Hepatic stellate cell (primary cell): ENCODE results near the gene MAP7D3.
A peak's percentile ranks its signal among the peaks of the same experiment; 100 is the strongest.
"Not testable (repeated sequence)": the region's sequence is repeated elsewhere in the genome, so short reads cannot be mapped to it uniquely, and the experiment has no call there.

Experiments
- DNase-seq: peaks from one replicate; pipeline ENCODE4 v3.0.0; 2011; ENCODE audit warnings: low spot score

The MAP7D3 gene

GRCh38 chrX:136251041-136251991 is at the start of gene MAP7D3:
Gene MAP7D3, minus strand, starts transcription at chrX:136251400. Its CDS starts 42 bp downstream, at chrX:136251358.
- DNase-seq, result peak; percentile 71

- not testable (repeated sequence) for DNase-seq
Measured at GRCh38 chrX:136300721-136301120, 49.5 kb upstream of the MAP7D3 start, which contains the start of gene ADGRG4. Gene ADGRG4, plus strand, starts transcription at chrX:136300963. Its CDS starts 7,815 bp downstream, at chrX:136308778.

- no peak for DNase-seq
Measured at GRCh38 chrX:136295380-136295779, 44.2 kb upstream of the MAP7D3 start.

- no peak for DNase-seq
Measured at GRCh38 chrX:136292656-136293055, 41.5 kb upstream of the MAP7D3 start.

GRCh38 chrX:136291824-136292223 is 40.6 kb upstream of the MAP7D3 start:
- no peak for DNase-seq

- DNase-seq, result not testable (repeated sequence)
Measured at GRCh38 chrX:136286375-136286774, 35.2 kb upstream of the MAP7D3 start.

- no peak for DNase-seq
Measured at GRCh38 chrX:136275553-136275952, 24.4 kb upstream of the MAP7D3 start.

GRCh38 chrX:136273986-136274385 is 22.8 kb upstream of the MAP7D3 start:
- no peak for DNase-seq

GRCh38 chrX:136272325-136272724 is 21.1 kb upstream of the MAP7D3 start:
- DNase-seq, result no peak

- DNase-seq, result no peak
Measured at GRCh38 chrX:136271300-136271699, 20.1 kb upstream of the MAP7D3 start.

- DNase-seq, result no peak
Measured at GRCh38 chrX:136269921-136270320, 18.7 kb upstream of the MAP7D3 start.

GRCh38 chrX:136268051-136269048 is 17.1 kb upstream of the MAP7D3 start:
- DNase-seq, result no peak

GRCh38 chrX:136266828-136267227 is 15.6 kb upstream of the MAP7D3 start:
- no peak for DNase-seq

GRCh38 chrX:136262812-136263315 is 11.7 kb upstream of the MAP7D3 start:
- no peak for DNase-seq

- no peak for DNase-seq
Measured at GRCh38 chrX:136262243-136262642, 11.0 kb upstream of the MAP7D3 start.

GRCh38 chrX:136261321-136261720 is 10.1 kb upstream of the MAP7D3 start:
- DNase-seq, result no peak

- DNase-seq, result peak; percentile 24
Measured at GRCh38 chrX:136260776-136261175, 9.6 kb upstream of the MAP7D3 start.

- DNase-seq, result no peak
Measured at GRCh38 chrX:136259543-136259942, 8.3 kb upstream of the MAP7D3 start.

GRCh38 chrX:136258951-136259350 is 7.8 kb upstream of the MAP7D3 start:
- no peak for DNase-seq

GRCh38 chrX:136256026-136256425 is 4.8 kb upstream of the MAP7D3 start:
- DNase-seq, result no peak

GRCh38 chrX:136255541-136255940 is 4.3 kb upstream of the MAP7D3 start:
- DNase-seq, result no peak
